Measurements from ENCODE around the gene RAB22A. TPM values are rescaled to one million over a fixed set of nuclear protein-coding genes. Genes with fewer than 3 reads are reported as not detected.

RAB22A gene
- total RNA-seq, 3 donors from 2014 or later (not counting 1 experiment from before 2014, with no cell fraction given) = 19.6 to 29.8 (median 28.6) TPM

- no peak for DNase-seq
- ATAC-seq = no peak
- Histone ChIP-seq H3K27me3 (ENCODE audit: control insufficient read depth, insufficient read depth, low read length) (no peaks in the 10 kb centered on the region), H3K27ac (ENCODE audit: low read length) (peak overlapping the region; percentile 99), H3K4me1 (ENCODE audit: control insufficient read depth, insufficient read depth, low read length) (peaks cover 15% of the 10 kb centered on the region), H3K9me3 (ENCODE audit: control insufficient read depth, insufficient read depth, low read length) (no peaks in the 10 kb centered on the region), H3K36me3 (ENCODE audit: control insufficient read depth, insufficient read depth, low read length) (no peaks in the 10 kb centered on the region), H3K4me3 (ENCODE audit: low read length) (peak overlapping the region; percentile 82)
- TF ChIP-seq CTCF (IDR thresholded peaks at IDR 0.05) = no peak
- WGBS (ENCODE audit: insufficient coverage) = 74% methylated on average over 12 of the region's 17 CpGs
- Mint-ChIP-seq H3K36me3 (no peaks in the 10 kb centered on the region), H3K4me1 (peaks cover 48 to 52% of the 10 kb centered on the region in 2 donors), H3K27me3 (ENCODE audit: low read depth in 2 of 2) (peaks cover 12 to 17% of the 10 kb centered on the region in 2 donors), H3K27ac (peak overlapping the region; percentile 90 to 96), H3K9me3 (no peaks in the 10 kb centered on the region), H3K4me3 (peak overlapping the region; percentile 83)
- intact Hi-C loops (cut with micrococcal nuclease) = loop anchor here (5.0 kb wide), 1 partner anchor 83 kb away; the partner anchor contains the start of gene RAB22A
Observed at GRCh38 chr20:58389968-58390658, 80.6 kb downstream of the RAB22A start.

- intact Hi-C loops (cut with micrococcal nuclease) = no loop called here
- no peak for DNase-seq
- Histone ChIP-seq H3K9me3 (ENCODE audit: control insufficient read depth, insufficient read depth, low read length) (no peaks in the 10 kb centered on the region), H3K36me3 (ENCODE audit: control insufficient read depth, insufficient read depth, low read length) (no peaks in the 10 kb centered on the region), H3K4me3 (ENCODE audit: low read length) (no peak overlapping the region), H3K27me3 (ENCODE audit: control insufficient read depth, insufficient read depth, low read length) (no peaks in the 10 kb centered on the region), H3K27ac (ENCODE audit: low read length) (no peak overlapping the region), H3K4me1 (ENCODE audit: control insufficient read depth, insufficient read depth, low read length) (peaks cover 15% of the 10 kb centered on the region)
- Mint-ChIP-seq H3K9me3 (no peaks in the 10 kb centered on the region), H3K4me1 (peaks cover 52% of the 10 kb centered on the region in 2 donors), H3K27ac (peak overlapping the region; percentile 90 to 96), H3K27me3 (ENCODE audit: low read depth in 2 of 2) (peaks cover 9 to 12% of the 10 kb centered on the region in 2 donors), H3K36me3 (no peaks in the 10 kb centered on the region), H3K4me3 (peak overlapping the region; percentile 83)
- ATAC-seq = no peak
- no peak for TF ChIP-seq CTCF (IDR thresholded peaks at IDR 0.05)
- over 99% methylated on average over 8 of the region's 8 CpGs for WGBS (ENCODE audit: insufficient coverage)
Observed at GRCh38 chr20:58390659-58391035, 81.1 kb downstream of the RAB22A start.

GRCh38 chr20:58392286-58392685, 82.8 kb downstream of the RAB22A start:
- Histone ChIP-seq H3K4me1 (ENCODE audit: control insufficient read depth, insufficient read depth, low read length) (peaks cover 15% of the 10 kb centered on the region), H3K4me3 (ENCODE audit: low read length) (no peak overlapping the region), H3K27ac (ENCODE audit: low read length) (no peak overlapping the region), H3K27me3 (ENCODE audit: control insufficient read depth, insufficient read depth, low read length) (no peaks in the 10 kb centered on the region), H3K9me3 (ENCODE audit: control insufficient read depth, insufficient read depth, low read length) (no peaks in the 10 kb centered on the region), H3K36me3 (ENCODE audit: control insufficient read depth, insufficient read depth, low read length) (no peaks in the 10 kb centered on the region)
- H3K9me3 Mint-ChIP-seq = no peaks in the 10 kb centered on the region
- no peak overlapping the region for H3K4me3 Mint-ChIP-seq
- no peaks in the 10 kb centered on the region for H3K36me3 Mint-ChIP-seq
- peaks cover 58 to 60% of the 10 kb centered on the region in 2 donors for H3K4me1 Mint-ChIP-seq
- no peak for TF ChIP-seq CTCF (IDR thresholded peaks at IDR 0.05)
- ATAC-seq (no peak), DNase-seq (no peak)
- 93% methylated on average over 4 of the region's 4 CpGs for WGBS (ENCODE audit: insufficient coverage)
- peak overlapping the region; percentile 57 to 96 for H3K27ac Mint-ChIP-seq
- intact Hi-C loops (cut with micrococcal nuclease) = no loop called here
- no peaks in the 10 kb centered on the region for H3K27me3 Mint-ChIP-seq (ENCODE audit: low read depth in 2 of 2)

GRCh38 chr20:58393299-58393698, 83.8 kb downstream of the RAB22A start:
- Histone ChIP-seq H3K9me3 (ENCODE audit: control insufficient read depth, insufficient read depth, low read length) (no peaks in the 10 kb centered on the region), H3K36me3 (ENCODE audit: control insufficient read depth, insufficient read depth, low read length) (no peaks in the 10 kb centered on the region), H3K4me3 (ENCODE audit: low read length) (no peak overlapping the region), H3K4me1 (ENCODE audit: control insufficient read depth, insufficient read depth, low read length) (peaks cover 15% of the 10 kb centered on the region), H3K27ac (ENCODE audit: low read length) (no peak overlapping the region), H3K27me3 (ENCODE audit: control insufficient read depth, insufficient read depth, low read length) (no peaks in the 10 kb centered on the region)
- Mint-ChIP-seq H3K9me3 (no peaks in the 10 kb centered on the region), H3K4me1 (peaks cover 65 to 66% of the 10 kb centered on the region in 2 donors), H3K27ac (peak overlapping the region; percentile 2 to 58), H3K27me3 (ENCODE audit: low read depth in 2 of 2) (no peaks in the 10 kb centered on the region), H3K4me3 (no peak overlapping the region), H3K36me3 (no peaks in the 10 kb centered on the region)
- DNase-seq (no peak), ATAC-seq (no peak)
- WGBS (ENCODE audit: insufficient coverage) = 86% methylated on average over 2 of the region's 3 CpGs
- intact Hi-C loops (cut with micrococcal nuclease) = no loop called here
- no peak for TF ChIP-seq CTCF (IDR thresholded peaks at IDR 0.05)

Measured in natural killer cell (primary cell).